LNCaP clone FGC (cell line): ENCODE results near the gene ZNF891.

Experiments used
- DNase-seq: peaks from one replicate; pipeline ENCODE4 v3.0.0-alpha.2; 2011; ENCODE audit warnings: low read depth
- H3K4me3 ChIP-seq: 2 replicates; pipeline ENCODE4 v1.5.1; 2011; ENCODE audit warnings: mild to moderate bottlenecking, low read depth, low read length, control low read depth
- TF ChIP-seq, protein P1 (sequence below): IDR thresholded peaks from 2 replicates; pipeline ENCODE4 v1.5.1; 2012; ENCODE audit warnings: mild to moderate bottlenecking; ENCODE audit not compliant: control insufficient read depth, insufficient read depth; ENCODE audit errors: extremely low read depth

Gene ZNF891

GRCh38 chr12:133135747-133136146, 5.7 kb upstream of the ZNF891 start:
- no peak for DNase-seq
- H3K4me3 ChIP-seq, result no peak overlapping the region
- TF ChIP-seq, protein P1, sequence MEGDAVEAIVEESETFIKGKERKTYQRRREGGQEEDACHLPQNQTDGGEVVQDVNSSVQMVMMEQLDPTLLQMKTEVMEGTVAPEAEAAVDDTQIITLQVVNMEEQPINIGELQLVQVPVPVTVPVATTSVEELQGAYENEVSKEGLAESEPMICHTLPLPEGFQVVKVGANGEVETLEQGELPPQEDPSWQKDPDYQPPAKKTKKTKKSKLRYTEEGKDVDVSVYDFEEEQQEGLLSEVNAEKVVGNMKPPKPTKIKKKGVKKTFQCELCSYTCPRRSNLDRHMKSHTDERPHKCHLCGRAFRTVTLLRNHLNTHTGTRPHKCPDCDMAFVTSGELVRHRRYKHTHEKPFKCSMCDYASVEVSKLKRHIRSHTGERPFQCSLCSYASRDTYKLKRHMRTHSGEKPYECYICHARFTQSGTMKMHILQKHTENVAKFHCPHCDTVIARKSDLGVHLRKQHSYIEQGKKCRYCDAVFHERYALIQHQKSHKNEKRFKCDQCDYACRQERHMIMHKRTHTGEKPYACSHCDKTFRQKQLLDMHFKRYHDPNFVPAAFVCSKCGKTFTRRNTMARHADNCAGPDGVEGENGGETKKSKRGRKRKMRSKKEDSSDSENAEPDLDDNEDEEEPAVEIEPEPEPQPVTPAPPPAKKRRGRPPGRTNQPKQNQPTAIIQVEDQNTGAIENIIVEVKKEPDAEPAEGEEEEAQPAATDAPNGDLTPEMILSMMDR, result no peak

DNA sequence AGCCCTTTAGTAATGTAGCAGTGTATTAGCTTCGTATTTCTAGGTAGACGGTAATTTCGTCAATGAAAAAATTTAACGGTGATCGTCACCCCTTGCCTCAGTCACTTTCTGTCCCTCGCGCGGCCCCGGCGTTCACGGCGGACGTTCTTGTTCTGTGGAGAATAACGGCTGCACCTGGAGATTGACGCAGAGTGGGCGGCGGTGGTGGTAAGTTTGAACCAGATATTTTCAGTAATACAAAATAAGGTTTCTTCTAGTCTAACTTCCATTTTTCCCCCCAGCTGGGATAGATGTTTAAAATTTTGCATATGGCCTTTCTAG, 694 bp upstream of the ZNF891 start:
- H3K4me3 ChIP-seq, result peak overlapping the region; percentile 78
- TF ChIP-seq, protein P1, result no peak
- no peak for DNase-seq

DNA sequence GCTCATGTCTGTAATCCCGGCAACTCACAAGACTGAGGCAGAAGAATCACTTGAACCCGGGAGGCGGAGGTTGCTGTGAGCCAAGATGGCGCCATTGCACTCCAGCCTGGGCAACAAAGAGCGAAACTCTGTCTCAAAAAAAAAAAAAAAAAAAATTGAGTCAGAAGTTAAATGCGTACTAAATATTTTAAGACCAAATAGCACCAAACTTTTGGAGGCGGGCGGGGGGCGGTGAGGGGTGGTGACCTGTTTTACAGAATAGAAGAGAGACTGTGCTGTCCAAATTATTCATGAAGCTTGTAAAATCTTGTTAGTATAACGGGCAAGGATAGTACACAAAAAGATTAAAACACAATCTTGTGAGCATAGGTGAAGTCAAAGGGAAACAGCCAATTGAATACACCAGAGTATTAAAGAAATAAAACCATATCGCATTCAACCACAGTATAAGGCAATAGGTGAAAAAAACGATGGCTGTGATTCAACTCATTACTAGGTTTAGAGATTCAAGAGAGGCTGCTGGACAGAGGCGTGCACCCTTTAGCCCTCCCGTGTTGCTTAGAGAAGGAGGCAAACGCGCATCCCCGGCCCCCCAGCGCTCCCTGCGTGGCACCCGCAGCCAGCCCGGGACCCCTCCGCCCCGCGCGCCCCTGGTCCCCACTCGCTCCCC, 571 bp downstream of the ZNF891 start:
- peak overlapping the region; percentile 78 for H3K4me3 ChIP-seq
- DNase-seq, result peak; percentile 8
- TF ChIP-seq, protein P1, result no peak

GRCh38 chr12:133124674-133125073, 5.4 kb downstream of the ZNF891 start:
- DNase-seq, result no peak
- no peak overlapping the region for H3K4me3 ChIP-seq
- TF ChIP-seq, protein P1, result no peak

DNA sequence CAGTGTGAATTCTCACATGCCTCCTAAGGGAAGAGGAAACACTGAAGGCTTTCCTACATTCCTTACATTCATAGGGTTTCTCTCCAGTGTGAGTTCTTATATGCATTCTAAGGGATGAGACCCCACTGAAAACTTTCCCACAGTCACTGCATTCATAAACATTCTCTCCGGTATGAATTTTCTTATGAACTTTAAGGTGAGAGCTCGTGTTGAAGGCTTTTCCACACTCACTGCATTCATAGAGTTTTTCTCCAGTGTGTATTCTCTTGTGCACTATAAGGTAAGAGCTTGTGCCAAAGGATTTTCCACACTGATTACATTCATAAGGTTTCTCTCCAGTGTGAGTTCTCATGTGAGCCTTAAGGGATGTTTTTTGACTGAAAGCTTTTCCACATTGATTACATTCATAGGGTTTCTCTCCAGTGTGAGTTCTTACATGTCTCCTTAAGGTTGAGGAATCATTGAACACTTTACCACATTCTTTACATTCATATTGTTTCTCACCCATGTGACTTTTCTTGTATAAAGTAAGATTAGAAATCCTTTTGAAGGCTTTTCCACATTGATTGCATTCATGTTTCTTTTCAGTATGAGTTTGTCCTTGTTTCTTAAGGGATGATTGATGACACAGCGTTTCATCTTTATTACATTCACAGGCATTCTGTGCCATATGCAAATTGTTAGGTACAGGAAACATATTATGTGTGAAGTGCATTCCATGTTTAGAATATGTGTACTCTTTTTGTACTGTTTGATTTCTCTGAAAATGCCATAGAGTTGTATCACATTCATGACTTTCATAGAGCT, 9.5 kb downstream of the ZNF891 start:
- TF ChIP-seq, protein P1, result no peak
- H3K4me3 ChIP-seq, result no peak overlapping the region
- no peak for DNase-seq

GRCh38 chr12:133108150-133108549, 21.9 kb downstream of the ZNF891 start:
- TF ChIP-seq, protein P1, result no peak
- no peak overlapping the region for H3K4me3 ChIP-seq
- DNase-seq, result no peak
